Astrocyte of the cerebellum (primary cell): ENCODE results near the gene ZNF652.

Experiments used
- DNase-seq: peaks from one replicate; pipeline ENCODE4 v3.0.0-alpha.2; 2011; ENCODE audit warnings: low read depth
- H3K4me3 ChIP-seq: 2 replicates; pipeline ENCODE4 v1.5.1; 2011; ENCODE audit warnings: mild to moderate bottlenecking, low read depth, low read length, moderate library complexity
- in situ Hi-C: cut with HindIII; loops from 2 replicates; pipeline ENCODE4 v1.10.0; 2017; ENCODE audit warnings: low sequenced_read_pairs
- TF ChIP-seq, protein P1 (sequence below): IDR thresholded peaks from 2 replicates; pipeline ENCODE4 v1.5.1; 2012; ENCODE audit warnings: low read length, low read depth, moderate library complexity, mild to moderate bottlenecking; ENCODE audit errors: missing control alignments

Gene ZNF652

GRCh38 chr17:49325980-49326379, 36.1 kb downstream of the ZNF652 start:
- in situ Hi-C loops = no loop called here
- H3K4me3 ChIP-seq = no peak overlapping the region
- TF ChIP-seq, protein P1, sequence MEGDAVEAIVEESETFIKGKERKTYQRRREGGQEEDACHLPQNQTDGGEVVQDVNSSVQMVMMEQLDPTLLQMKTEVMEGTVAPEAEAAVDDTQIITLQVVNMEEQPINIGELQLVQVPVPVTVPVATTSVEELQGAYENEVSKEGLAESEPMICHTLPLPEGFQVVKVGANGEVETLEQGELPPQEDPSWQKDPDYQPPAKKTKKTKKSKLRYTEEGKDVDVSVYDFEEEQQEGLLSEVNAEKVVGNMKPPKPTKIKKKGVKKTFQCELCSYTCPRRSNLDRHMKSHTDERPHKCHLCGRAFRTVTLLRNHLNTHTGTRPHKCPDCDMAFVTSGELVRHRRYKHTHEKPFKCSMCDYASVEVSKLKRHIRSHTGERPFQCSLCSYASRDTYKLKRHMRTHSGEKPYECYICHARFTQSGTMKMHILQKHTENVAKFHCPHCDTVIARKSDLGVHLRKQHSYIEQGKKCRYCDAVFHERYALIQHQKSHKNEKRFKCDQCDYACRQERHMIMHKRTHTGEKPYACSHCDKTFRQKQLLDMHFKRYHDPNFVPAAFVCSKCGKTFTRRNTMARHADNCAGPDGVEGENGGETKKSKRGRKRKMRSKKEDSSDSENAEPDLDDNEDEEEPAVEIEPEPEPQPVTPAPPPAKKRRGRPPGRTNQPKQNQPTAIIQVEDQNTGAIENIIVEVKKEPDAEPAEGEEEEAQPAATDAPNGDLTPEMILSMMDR = no peak
- no peak for DNase-seq

DNA sequence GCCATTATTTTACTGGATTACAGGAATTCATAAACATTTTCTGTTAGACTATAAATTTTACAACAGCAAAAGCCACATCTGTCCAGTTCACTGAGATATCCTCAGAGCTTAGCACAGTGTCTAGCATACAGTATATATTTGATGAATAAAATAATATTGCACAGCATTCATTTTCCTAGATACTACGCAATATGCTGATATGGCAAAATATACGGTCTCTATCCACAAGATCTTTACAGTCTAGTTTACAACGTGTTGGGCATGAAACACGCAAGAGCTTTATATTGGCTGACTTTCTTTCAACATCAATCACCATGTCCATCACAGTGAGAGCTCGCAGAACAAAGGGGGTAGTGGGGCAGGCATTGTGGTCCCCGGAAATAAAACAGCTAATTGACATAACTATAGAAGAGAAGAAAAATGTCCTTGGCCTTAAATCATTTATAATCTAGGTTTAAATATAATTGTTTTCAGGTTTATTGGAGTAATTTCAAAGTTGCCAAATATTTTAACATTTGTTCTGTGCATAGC, 43.5 kb downstream of the ZNF652 start:
- H3K4me3 ChIP-seq = no peak overlapping the region
- TF ChIP-seq, protein P1 = no peak
- in situ Hi-C loops = no loop called here
- DNase-seq = no peak

- H3K4me3 ChIP-seq = no peak overlapping the region
- DNase-seq = no peak
- in situ Hi-C loops = no loop called here
- TF ChIP-seq, protein P1 = no peak
These were observed 45.0 kb downstream of the ZNF652 start for GRCh38 chr17:49316889-49317675.

- in situ Hi-C loops = no loop called here
- DNase-seq = no peak
- TF ChIP-seq, protein P1 = no peak
- no peak overlapping the region for H3K4me3 ChIP-seq
These were observed 45.8 kb downstream of the ZNF652 start for GRCh38 chr17:49316258-49316570.

DNA sequence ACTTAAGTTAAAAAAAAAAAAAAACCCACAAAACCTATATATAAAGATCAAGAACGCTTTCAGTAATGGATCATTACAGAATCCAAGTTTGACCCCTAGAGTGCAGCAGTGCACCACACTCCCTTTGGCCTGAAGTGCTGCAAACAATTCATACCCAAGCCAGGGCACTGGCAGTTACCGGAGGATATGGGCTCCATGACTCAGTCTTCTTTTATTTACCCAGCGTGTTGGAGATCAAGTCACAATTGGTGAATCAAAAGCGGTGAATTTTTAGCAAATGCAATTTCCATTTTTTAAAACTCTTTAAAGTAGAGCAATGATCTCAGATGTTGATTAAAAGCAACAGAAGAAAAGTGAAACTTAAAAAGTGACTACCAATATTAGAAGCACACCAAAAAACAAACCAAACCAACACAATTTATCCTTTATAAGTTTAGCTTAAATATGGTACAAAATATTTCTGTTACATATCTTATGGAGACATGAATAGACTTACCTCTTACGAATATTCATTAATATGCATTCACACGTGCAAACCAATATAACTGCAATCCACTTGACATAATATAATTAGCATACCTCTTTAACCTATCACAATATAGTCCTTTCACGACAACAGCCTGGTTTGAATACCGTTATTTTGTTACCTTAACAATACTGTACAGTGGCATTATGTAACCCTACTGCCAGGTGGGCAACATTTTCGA, 46.3 kb downstream of the ZNF652 start:
- H3K4me3 ChIP-seq = no peak overlapping the region
- in situ Hi-C loops = no loop called here
- TF ChIP-seq, protein P1 = peak; percentile 74
- peak; percentile 77 for DNase-seq

GRCh38 chr17:49312722-49313121, 49.3 kb downstream of the ZNF652 start:
- no peak overlapping the region for H3K4me3 ChIP-seq
- no peak for DNase-seq
- in situ Hi-C loops = no loop called here
- TF ChIP-seq, protein P1 = no peak
